ENCODE data around the gene CNTNAP2.

Gene CNTNAP2

DNA sequence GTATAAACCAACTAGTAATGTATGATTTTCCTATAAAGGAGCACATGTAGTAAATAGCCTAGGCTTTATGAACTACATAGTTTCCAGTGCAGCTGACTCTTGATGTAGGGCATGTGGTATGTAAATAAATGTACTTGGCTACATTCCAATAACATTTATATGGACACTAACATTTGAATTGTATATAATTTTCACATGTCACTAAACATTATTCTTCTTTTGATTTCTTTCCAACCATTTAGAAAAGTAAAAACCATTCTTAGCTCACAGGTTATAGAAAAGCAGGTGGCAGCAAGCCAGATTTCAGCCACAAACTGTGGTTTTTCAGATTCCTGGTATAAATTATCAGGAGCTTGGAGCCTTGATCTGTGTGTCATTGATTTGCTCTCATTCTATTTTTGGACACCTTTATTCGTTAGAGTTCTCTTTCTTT, 1182.0 kb downstream of the CNTNAP2 start:
- DNase-seq, result peak; percentile 63

DNA sequence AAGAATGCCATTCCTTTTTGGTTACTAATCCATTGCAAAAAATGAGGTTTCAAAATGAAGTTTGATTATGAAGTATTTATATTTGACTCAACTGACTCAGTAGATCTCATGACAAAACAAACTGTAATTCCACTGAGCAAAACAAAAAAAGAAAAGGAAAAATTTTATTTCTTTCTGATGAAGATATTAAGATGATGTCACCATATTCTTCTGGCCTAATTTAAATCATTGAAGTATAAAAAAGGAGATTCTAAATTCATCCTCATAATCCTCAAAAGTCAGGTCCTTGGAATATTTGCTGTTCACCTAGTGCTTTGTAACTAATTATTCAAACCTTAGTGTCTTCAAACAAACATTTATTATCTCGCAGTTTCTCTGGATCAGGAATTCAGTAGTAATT, 1183.7 kb downstream of the CNTNAP2 start:
- DNase-seq, result no peak

DNA sequence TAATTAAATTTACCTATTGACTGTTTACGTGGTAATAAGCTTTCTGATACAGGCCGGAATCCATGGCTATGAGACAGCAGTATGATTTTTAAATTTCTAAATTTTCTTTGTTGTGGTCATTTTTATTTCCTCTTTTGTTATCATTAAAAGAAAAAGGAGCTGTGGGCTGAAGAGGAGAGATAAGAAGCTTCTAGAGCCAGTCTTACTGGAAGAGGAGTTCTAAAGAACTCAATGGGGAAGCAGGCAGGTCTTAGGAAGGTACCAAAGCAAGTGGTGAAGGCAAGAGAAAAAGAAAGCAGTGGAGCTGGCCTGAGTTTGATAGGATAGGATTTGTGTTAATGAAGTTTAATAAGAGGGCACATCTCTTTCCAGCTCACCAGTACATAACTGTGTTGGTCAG, 1187.8 kb downstream of the CNTNAP2 start:
- no peak for DNase-seq

DNA sequence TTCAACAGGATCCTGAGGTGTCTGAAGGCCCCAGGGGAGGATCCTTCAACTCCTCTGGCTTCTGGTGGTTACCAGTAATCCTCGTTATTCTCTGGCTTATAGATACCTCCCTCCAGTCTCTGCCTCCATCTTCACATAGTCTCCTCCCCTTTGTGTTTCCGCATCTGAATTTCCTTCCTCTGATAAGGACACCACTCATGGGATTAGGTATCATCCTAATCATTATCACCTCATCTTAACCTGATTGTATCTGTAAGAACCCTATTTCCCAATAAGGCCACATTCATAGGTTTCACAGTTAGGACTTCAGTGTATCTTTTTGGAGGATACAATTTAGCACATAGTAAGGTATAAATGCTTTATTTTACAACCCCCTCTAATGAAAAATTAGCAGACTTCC, 1189.2 kb downstream of the CNTNAP2 start:
- DNase-seq, result no peak

DNA sequence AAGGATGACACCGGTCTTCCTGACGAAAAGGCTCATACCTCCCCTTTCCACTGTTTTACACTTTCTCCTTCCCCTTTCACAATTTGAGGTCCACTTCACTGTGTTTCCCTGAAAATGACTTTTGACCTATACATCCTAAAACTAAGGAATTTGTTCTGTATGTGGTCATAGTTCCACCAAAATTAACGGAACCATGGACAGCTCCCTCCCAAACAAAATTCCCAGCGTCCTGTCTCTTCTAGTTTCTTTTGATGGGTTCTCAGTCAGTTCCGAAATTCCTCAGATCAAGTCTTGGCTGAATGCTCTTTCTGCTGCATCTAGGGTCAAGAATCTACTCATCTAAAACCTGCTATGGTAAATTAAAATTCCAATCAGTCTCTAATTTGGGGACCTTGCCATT, 1191.9 kb downstream of the CNTNAP2 start:
- DNase-seq, result no peak

DNA sequence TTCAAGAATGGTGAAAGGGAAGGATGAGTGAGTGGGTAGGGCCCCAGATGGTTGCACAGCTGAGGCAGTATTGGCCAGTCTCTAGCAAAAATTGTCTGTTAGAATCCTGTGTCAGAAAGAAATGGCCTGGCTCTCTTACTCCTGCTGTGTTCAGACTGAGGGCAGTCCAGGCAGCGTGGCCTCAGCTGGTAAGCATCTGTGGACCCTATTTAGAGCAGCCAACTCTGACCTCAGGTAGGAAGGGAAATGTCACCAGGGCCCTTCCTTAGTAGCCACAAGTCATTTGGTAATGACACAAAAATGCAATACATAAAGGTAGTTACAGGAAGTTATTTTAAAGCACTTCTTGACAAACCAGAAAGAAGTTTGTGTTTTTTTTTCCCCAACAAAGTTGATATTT, 1194.7 kb downstream of the CNTNAP2 start:
- DNase-seq, result no peak

DNA sequence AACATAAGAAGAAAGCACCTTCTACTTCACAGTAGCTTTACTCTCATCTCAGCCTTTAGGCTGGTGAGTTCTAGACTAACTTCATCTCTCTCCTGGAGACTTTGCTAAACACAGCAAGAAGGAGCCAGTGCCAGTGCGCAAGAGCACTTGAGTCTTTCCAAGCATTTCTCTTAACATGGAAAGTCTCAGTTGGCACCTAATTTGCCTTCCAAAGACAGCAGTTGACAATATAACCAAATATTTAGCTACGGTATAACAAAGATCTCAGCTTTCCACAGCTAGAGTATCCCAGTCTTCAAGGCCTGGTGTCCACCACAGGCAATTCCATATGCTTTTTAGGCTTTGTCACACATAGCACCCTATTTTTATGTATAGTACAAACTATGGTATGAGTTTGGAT, 1204.9 kb downstream of the CNTNAP2 start:
- no peak for DNase-seq

DNA sequence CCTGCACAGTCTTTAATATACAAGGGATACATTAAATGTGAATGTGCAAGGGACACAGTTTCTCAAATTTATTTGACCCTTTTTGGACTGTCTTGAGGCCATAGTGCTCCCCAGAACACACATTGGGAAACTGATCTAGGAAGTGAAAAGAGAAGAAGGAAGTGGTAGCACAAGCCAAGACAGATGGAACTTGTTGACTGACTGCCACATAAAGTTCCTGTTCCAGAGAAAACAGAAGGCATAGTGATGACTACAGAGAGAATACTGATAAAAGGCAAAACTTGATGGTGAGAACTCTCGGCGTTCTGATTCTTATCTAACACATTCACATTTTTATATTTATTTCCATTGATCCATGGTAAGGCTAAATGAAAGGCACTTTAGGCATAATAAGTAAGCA, 1216.4 kb downstream of the CNTNAP2 start:
- DNase-seq, result no peak

DNA sequence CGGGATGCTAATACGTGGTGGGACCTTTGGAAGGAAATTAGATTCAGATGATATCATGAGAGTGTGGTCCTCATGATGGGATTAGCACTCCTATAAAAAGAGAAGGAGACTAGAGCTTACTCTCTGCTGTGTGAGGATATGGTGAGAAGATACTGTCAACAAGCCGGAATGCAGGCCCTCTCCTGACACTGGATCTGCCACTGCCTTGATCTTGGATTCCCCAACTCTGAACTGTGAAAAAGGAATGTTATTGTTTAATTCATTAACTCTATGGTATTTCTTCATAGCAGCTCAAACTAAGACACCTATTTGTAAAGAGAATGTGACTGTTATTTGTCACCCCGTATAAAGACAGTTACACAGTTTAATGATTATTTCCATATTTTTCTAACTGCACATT, 1246.5 kb downstream of the CNTNAP2 start:
- DNase-seq, result no peak

DNA sequence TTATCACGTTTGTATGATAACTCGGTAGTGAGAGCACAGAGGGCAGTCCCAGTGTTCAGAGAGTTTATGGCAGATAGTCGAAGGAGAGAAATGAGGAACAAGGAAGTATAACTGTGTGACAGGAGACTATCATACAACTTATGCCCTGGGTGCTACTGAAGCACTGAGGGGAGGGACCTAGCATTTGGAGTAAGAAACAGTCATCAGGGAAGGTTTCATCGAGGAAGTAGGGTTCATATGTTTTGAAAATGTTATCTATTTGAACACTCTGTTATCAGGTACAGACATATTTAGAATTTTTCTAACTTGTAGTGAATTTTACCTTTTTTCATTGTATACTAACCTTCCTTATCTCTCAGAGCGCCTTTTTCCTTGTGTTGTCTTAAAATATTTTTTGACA, 1259.6 kb downstream of the CNTNAP2 start:
- DNase-seq, result no peak

DNA sequence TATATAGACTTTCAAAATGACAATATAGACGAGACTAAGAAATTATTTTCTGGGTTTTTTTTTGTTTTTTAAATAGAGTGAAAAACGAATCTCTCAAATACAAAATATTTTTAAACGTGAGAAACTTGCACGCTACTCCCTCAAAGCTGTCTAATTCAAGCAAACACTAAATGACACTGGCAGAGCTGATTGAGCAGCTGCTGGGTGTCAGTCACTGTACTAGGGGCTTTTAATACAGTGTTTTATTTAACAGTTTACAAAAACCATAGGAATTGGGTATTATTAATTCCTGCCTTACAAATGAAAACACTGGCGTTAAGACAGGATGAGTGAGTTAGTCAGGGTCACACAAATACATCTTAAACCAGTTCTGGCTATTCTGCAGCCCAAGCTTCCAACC, 1264.3 kb downstream of the CNTNAP2 start:
- DNase-seq, result no peak

DNA sequence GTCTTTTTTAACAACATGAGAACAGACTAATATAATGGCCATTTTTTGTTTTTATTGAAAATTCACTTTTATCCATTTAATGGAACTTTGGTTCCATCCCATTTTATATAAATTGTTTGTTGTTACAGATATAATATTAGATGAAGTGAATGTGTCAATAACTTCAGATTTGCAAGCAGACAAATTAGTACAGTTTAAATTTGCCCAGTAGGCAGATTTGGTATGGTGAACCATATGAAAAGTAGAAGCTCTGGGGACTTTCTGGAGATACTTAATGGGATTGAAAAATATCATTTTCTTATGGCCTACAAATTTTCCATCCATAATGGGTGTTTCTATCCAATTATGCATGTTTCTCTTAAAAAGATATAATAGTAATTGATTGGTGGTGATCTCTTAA, 1277.7 kb downstream of the CNTNAP2 start:
- DNase-seq, result no peak

DNA sequence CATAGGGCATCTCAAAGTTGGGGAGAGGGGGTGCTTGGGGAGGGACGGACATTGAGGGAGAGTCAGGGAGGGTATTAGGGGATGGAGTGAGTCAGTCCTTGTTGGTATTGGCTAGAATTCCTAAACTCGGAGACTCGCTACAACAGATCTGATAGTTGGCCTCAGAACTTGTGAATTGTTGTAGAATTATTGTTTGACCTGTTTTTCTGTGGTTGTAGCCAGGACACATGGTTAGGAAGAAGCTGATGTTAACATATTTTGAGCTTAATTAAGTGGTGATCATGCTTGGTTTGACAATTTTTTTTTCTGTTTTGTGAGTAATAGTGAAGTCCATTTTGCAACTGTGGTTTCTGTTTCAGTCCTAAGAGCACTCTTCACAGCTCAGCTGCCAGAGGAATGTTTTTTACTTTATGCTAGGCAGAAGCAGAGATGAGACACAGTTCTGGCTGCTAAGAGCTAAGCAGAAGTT, 1283.7 kb downstream of the CNTNAP2 start:
- no peak for DNase-seq

DNA sequence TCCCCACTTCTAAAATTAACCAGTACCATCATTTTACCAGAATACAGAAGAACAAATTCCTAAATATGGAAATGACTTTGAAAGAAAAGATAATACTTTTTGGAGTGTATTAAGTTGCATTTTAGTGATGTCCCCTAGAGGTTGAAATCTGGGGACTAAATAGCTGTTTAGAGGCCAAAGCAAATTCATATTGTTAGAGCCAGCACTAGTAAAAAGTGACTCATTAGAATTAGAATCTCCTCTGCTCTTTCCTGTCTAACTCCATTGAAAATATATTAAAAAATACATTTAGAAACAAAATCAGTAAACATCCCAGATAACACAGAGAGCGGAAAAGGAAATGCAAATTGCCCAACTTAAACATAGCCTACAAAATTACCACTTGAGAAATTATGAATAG, 1284.3 kb downstream of the CNTNAP2 start:
- DNase-seq, result no peak

DNA sequence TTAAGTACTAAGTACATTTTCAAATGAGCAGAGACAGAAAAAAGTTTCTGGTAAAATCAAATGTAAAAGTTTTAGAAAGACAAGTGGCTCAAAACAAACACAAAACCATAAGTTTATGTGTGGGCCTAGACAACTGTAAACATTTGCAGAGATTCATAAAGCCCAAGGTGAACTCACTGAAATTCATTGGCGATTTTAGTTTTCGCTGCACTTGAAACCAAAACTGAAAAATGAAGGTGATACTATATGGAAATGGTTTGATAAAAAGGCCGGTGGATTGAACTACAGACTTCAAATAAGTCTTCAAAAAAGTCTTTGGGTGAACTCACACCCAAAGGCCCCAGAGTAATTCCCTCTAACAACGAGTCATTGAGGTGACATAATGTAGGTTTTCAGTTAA, 1289.0 kb downstream of the CNTNAP2 start:
- no peak for DNase-seq

DNA sequence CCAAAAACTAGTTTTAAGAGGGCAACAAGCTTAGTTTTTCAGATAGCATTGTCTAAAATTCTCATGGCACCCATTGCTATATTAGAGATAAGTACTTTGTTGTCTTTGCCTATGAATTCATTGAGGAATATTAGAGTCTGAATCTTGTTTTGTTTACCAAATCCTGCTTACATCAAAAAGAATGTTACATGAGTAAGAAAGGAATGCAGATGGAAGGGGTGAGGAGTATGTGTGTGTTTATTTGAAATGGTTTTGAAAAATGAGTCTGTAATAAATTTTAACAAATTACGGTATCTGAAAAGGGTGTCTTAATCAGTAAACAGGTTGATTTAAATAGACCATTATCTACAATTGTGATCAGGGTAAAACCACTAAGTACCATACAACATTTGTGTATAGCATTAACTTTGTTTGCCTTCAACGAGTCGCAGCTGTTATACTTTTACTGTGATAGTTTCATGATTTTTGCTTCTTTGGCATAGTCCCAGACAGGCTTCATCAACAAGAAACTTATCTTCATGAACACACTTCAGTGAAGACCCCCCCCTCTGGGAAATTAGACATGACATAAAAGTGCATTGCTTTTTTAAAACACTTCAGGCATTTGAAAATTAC, 1290.0 kb downstream of the CNTNAP2 start:
- no peak for DNase-seq

DNA sequence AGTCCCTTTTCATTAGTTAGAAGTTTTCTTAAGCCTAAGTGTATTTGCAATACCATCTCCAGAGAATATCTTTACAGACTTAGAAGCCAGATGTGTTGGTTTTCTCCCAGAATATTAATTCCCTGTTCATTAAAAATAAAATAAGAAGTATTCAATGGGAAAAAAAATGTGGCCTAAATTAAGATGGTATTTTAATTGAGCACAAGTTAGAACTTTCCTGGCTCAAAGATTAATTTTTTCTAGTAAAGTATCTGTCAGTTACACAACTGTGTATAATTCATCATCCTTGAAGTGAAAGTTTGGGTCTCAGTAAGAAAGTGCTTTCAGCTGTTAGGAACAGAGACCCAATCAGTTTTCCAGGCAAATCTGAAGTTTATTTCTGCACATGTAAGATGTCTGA, 1294.5 kb downstream of the CNTNAP2 start:
- DNase-seq, result no peak

DNA sequence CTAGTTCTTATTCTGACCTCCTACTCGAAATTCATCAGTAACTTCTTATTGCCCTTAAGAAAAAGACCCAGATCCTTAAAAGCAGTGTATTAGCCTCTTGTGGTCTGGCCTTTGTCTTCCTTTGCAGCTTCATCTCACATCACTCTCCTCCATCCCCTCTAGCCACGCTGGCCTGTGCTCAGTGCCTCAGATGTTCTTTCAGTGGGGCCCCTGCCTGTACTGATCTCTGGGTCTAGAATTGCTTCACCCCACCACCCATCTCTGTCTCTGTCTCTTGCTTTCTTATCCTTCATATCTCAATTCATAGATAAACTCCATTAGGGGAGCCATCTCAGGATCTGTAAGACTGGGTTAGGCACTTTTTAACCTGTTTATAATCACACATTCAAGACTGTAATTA, 1295.5 kb downstream of the CNTNAP2 start:
- no peak for DNase-seq

DNA sequence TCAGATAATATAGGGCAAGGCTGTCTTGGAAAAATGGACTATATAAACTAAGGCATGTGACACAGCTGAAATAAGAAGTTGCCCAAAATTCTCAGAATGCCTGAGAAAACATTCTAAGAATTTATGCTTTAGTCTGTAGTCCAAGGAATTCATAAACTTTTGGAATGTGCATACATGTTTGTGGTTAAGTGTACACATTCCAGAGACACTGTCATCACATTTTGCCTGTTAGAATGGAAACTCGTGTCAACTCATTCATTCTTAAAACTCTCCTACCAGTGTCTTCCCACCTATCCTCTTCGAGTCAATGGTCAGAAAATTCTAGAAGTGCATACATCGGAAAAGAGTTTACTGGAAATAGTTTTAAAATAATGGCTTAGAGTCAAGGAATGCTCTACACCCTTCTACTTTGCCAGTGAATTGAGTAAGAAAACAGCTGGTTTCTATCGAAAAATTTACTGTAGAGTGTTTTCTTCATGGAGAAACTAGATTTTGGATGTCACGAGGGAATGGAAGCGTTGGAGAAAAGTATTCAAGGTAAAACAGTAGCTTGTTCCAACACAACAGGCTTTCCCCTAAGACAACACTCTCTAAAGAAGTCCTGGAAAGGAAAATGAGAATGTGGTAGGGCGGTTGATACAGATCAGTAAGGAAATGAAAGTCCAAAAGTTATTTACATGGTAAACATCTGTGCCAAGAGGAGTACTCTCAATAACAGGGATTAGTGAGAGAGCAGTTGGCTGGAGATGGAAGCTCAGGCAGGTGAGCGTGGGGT, 1296.4 kb downstream of the CNTNAP2 start:
- no peak for DNase-seq

DNA sequence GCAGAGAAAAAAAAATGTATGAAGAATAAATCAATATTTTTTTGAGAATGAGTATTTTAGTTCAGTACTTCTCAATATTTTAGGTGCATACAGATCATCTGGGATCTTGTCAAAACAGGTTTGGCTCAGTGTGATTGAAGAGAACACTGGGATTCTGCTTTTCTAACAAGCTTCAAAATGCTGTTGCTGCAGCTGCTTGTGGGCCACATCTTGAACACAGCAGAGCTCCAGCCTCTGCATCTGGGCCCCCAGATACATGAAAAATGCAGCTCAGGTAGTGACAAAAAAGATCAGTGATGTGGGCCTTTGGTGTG, 1296.9 kb downstream of the CNTNAP2 start:
- no peak for DNase-seq

DNA sequence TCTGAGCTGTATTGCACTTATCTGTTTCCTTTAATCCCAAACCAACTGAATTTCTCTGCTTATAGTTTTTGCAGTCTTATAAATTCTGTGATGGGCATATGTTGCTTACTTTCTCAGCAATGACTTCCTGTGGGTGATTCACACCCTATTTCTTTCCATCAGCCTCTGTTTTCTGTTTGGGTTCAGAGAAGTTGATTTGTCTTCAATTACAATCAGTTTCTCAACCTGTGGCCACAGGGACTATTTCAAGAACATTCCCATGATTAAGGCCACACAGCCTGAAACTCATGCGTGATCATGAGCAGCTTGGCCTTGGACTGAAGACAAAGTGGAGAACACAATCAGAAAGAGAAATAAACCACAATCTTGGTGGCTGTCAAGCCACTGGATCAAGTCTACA, 1299.4 kb downstream of the CNTNAP2 start:
- DNase-seq, result no peak

DNA sequence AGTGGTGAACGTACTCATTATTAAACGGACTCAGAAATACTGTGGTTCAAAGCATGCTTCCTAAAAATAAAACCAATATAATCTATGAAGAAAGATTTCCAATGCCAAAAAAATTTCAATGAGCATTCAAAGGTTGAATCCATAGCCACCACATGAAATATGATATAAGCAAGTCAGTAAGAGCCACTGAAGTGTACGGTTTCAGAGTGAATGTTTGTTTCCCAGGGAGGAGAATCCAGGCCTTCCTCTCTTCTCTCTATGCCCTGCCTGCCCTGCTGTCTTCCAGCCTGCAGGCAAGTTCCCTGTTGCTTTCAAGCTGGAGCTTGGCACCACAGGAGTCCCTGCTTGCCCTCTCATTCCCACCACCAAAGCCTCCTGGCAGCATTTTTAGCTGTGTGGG, 1302.4 kb downstream of the CNTNAP2 start:
- no peak for DNase-seq

DNA sequence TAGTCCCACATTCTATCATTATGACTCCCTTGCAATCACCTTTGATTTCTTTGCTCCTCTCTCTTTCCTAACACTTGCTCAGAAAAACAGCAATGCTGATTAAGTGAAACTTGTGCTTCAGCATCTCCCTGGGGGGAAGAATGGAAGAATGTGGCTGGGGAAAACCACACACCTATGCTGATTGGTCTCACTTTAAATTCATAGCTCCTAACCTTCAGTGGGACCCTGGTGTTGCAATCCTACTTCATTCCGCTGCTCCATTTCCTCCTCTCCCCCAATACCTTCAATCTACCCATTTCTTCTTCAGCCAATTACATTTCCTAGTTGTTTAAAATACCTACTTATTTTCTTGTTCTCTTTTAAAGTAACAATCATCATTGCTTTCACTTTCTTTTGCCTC, 1307.3 kb downstream of the CNTNAP2 start:
- no peak for DNase-seq

DNA sequence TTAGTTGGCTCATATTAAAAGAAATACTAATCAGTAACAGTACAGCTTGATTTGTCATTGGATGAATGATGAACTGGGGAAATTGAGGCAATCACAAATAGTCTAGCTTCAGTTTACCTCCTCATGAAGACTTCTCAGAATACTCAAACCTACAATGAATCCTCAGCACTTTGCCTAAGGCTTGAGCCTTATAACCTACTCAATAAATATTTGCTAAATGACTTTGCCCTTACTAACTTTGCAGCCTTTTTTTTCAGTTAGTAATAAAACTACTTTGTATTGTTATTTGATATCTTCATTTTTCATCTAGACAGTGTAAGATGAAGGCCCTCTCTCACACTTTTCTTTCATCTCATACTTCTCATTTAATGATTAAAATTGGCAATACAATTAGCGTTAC, 1311.5 kb downstream of the CNTNAP2 start:
- DNase-seq, result no peak

DNA sequence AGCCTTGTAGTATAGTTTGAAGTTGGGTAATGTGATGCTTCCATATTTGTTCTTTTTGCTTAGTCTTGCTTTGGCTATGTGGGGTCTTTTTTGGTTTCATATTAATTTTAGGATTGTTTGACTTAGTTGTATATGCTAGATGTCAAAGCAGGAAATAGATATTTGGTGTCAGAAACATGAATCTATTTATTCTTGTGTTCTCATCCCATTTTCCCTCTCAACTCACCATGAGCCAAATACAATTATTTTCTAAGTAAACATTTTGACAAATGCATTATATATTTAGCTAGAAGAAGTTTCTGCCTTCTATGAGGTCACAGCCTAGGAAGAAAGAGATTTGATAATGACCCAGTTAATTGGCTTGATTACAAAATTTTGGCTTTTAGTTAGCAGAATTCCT, 1313.4 kb downstream of the CNTNAP2 start:
- no peak for DNase-seq
